ENCODE results near the gene ICAM5.
A peak's percentile ranks its signal among the peaks of the same experiment; 100 is the strongest.
"Not testable (repeated sequence)": the region's sequence is repeated elsewhere in the genome, so short reads cannot be mapped to it uniquely, and the experiment has no call there.

ICAM5 gene

GRCh38 chr19:10289836-10290356 is at the start of gene ICAM5:
Gene ICAM5, plus strand, starts transcription at chr19:10289952. Its CDS starts 92 bp downstream, at chr19:10290044.
- DNase-seq (ENCODE audit: low read depth, low spot score) = no peak

- DNase-seq (ENCODE audit: low read depth, low spot score) = not testable (repeated sequence)
Measured at GRCh38 chr19:10241826-10242449, 47.8 kb upstream of the ICAM5 start.

GRCh38 chr19:10243606-10244005 is 46.1 kb upstream of the ICAM5 start:
- DNase-seq (ENCODE audit: low read depth, low spot score) = no peak

GRCh38 chr19:10245189-10245939 is 44.4 kb upstream of the ICAM5 start:
- no peak for DNase-seq (ENCODE audit: low read depth, low spot score)

GRCh38 chr19:10246511-10246910 is 43.2 kb upstream of the ICAM5 start:
- DNase-seq (ENCODE audit: low read depth, low spot score) = no peak

GRCh38 chr19:10251792-10252694 is 37.7 kb upstream of the ICAM5 start, which contains the start of gene MRPL4:
Gene MRPL4, plus strand, starts transcription at chr19:10252214. Its CDS starts 40 bp downstream, at chr19:10252254.
- peak; percentile 97 for DNase-seq (ENCODE audit: low read depth, low spot score)

- no peak for DNase-seq (ENCODE audit: low read depth, low spot score)
Measured at GRCh38 chr19:10252707-10253106, 37.0 kb upstream of the ICAM5 start.

GRCh38 chr19:10254244-10254643 is 35.5 kb upstream of the ICAM5 start:
- no peak for DNase-seq (ENCODE audit: low read depth, low spot score)

GRCh38 chr19:10255358-10255757 is 34.4 kb upstream of the ICAM5 start:
- no peak for DNase-seq (ENCODE audit: low read depth, low spot score)

GRCh38 chr19:10256551-10256950 is 33.2 kb upstream of the ICAM5 start:
- DNase-seq (ENCODE audit: low read depth, low spot score) = no peak

GRCh38 chr19:10256970-10257615 is 32.7 kb upstream of the ICAM5 start:
- DNase-seq (ENCODE audit: low read depth, low spot score) = no peak

GRCh38 chr19:10258080-10258710 is 31.6 kb upstream of the ICAM5 start:
- no peak for DNase-seq (ENCODE audit: low read depth, low spot score)

GRCh38 chr19:10259162-10259905 is 30.4 kb upstream of the ICAM5 start:
- DNase-seq (ENCODE audit: low read depth, low spot score) = peak; percentile 81

GRCh38 chr19:10260141-10260584 is 29.6 kb upstream of the ICAM5 start:
- no peak for DNase-seq (ENCODE audit: low read depth, low spot score)

- DNase-seq (ENCODE audit: low read depth, low spot score) = no peak
Measured at GRCh38 chr19:10262771-10263170, 27.0 kb upstream of the ICAM5 start.

GRCh38 chr19:10266706-10267105 is 23.0 kb upstream of the ICAM5 start:
- DNase-seq (ENCODE audit: low read depth, low spot score) = no peak

GRCh38 chr19:10268071-10268470 is 21.7 kb upstream of the ICAM5 start:
- DNase-seq (ENCODE audit: low read depth, low spot score) = no peak

- peak; percentile 73 for DNase-seq (ENCODE audit: low read depth, low spot score)
Measured at GRCh38 chr19:10269333-10270179, 20.2 kb upstream of the ICAM5 start.

GRCh38 chr19:10270180-10270615 is 19.6 kb upstream of the ICAM5 start:
- no peak for DNase-seq (ENCODE audit: low read depth, low spot score)

Measured in activated CD4-positive, CD25-positive, alpha-beta regulatory T cell treated with anti-CD3 and anti-CD28 coated beads, Interleukin-2, amount 50 U/mL, for 16 hours (primary cell).